SK-N-MC (cell line): ENCODE measurements around the gene ZSCAN16.
A peak's percentile ranks its signal among the peaks of the same experiment; 100 is the strongest.

ENCODE experiments used
- DNase-seq: peaks from one replicate; pipeline ENCODE4 v3.0.0-alpha.2; 2011; ENCODE audit warnings: low read depth, low spot score
- H3K27ac ChIP-seq: fragments of 200-600 bp; sonication (generic); 2 replicates; pipeline ENCODE4 v1.5.1; 2016; ENCODE audit warnings: mixed run types
- H3K36me3 ChIP-seq: fragments of 200-600 bp; sonication (generic); 2 replicates; pipeline ENCODE4 v1.6.1; 2017; ENCODE audit warnings: antibody characterized with exemption, low read length, mixed read lengths; ENCODE audit not compliant: insufficient read depth
- H3K4me3 ChIP-seq: fragments of 200-600 bp; sonication (generic); 2 replicates; pipeline ENCODE4 v1.5.1; 2016
- H3K9ac ChIP-seq: fragments of 200-600 bp; sonication (generic); 2 replicates; pipeline ENCODE4 v1.8.0; 2017; ENCODE audit warnings: mixed run types, mixed read lengths; ENCODE audit not compliant: insufficient read length
- H3K9me3 ChIP-seq: fragments of 200-600 bp; sonication (generic); 2 replicates; pipeline ENCODE4 v1.6.1; 2017; ENCODE audit warnings: low read depth, mild to moderate bottlenecking, antibody characterized with exemption, low read length, moderate library complexity, mixed read lengths
- EZH2 ChIP-seq: fragments of 200-600 bp; sonication (generic); IDR thresholded peaks from one replicate; pipeline ENCODE4 v1.6.1; 2017; ENCODE audit warnings: antibody characterized with exemption
- FOXP2 ChIP-seq: optimal IDR thresholded peaks from 2 replicates; pipeline ENCODE3; 2011; ENCODE audit warnings: mild to moderate bottlenecking, moderate library complexity; ENCODE audit not compliant: insufficient read depth; ENCODE audit errors: extremely low read length, control extremely low read depth
- POLR2AphosphoS5 ChIP-seq: IDR thresholded peaks from 2 replicates; pipeline ENCODE4 v1.6.1; 2012; ENCODE audit warnings: mild to moderate bottlenecking, low read depth, low read length, borderline replicate concordance

ZSCAN16 gene

GRCh38 chr6:28124971-28125353 is 553 bp downstream of the ZSCAN16 start:
- Histone ChIP-seq H3K4me3 (peak overlapping the region; percentile 90), H3K9ac (peak overlapping the region; percentile 68), H3K36me3 (peaks cover 53% of the 10 kb centered on the region), H3K9me3 (no peaks in the 10 kb centered on the region), H3K27ac (no peak overlapping the region)
- TF ChIP-seq EZH2 (no peak), POLR2AphosphoS5 (no peak), FOXP2 (no peak)
- DNase-seq: no peak

GRCh38 chr6:28125401-28125800 is 992 bp downstream of the ZSCAN16 start:
- peak overlapping the region; percentile 90 for H3K4me3 ChIP-seq
- peaks cover 53% of the 10 kb centered on the region for H3K36me3 ChIP-seq
- no peak overlapping the region for H3K27ac ChIP-seq
- TF ChIP-seq POLR2AphosphoS5 (no peak), FOXP2 (no peak), EZH2 (no peak)
- no peaks in the 10 kb centered on the region for H3K9me3 ChIP-seq
- no peak for DNase-seq
- H3K9ac ChIP-seq: peak overlapping the region; percentile 68

- H3K4me3 ChIP-seq: no peak overlapping the region
- no peak overlapping the region for H3K9ac ChIP-seq
- no peak overlapping the region for H3K27ac ChIP-seq
- TF ChIP-seq EZH2 (no peak), POLR2AphosphoS5 (no peak), FOXP2 (no peak)
- H3K36me3 ChIP-seq: peaks cover 39% of the 10 kb centered on the region
- no peaks in the 10 kb centered on the region for H3K9me3 ChIP-seq
- no peak for DNase-seq
Measured at GRCh38 chr6:28134015-28134414, 9.6 kb downstream of the ZSCAN16 start.

- no peaks in the 10 kb centered on the region for H3K9me3 ChIP-seq
- no peak overlapping the region for H3K4me3 ChIP-seq
- H3K9ac ChIP-seq: no peak overlapping the region
- H3K27ac ChIP-seq: no peak overlapping the region
- no peak for TF ChIP-seq FOXP2
- no peak for TF ChIP-seq POLR2AphosphoS5
- TF ChIP-seq EZH2: no peak
- DNase-seq: no peak
- peaks cover 32% of the 10 kb centered on the region for H3K36me3 ChIP-seq
Measured at GRCh38 chr6:28134716-28135115, 10.3 kb downstream of the ZSCAN16 start.

- H3K27ac ChIP-seq: no peak overlapping the region
- H3K9ac ChIP-seq: peak overlapping the region; percentile 93
- no peak for DNase-seq
- no peaks in the 10 kb centered on the region for H3K9me3 ChIP-seq
- peaks cover 25% of the 10 kb centered on the region for H3K36me3 ChIP-seq
- TF ChIP-seq POLR2AphosphoS5: no peak
- TF ChIP-seq EZH2: no peak
- TF ChIP-seq FOXP2: no peak
- H3K4me3 ChIP-seq: peak overlapping the region; percentile 88
Measured at GRCh38 chr6:28135393-28135792, 11.0 kb downstream of the ZSCAN16 start.

- peak; percentile 75 for DNase-seq
- H3K9ac ChIP-seq: peak overlapping the region; percentile 93
- peak overlapping the region; percentile 88 for H3K4me3 ChIP-seq
- H3K36me3 ChIP-seq: peaks cover 17% of the 10 kb centered on the region
- peak overlapping the region; percentile 82 for H3K27ac ChIP-seq
- TF ChIP-seq EZH2 (no peak), FOXP2 (peak; percentile 6), POLR2AphosphoS5 (peak; percentile 91)
- no peaks in the 10 kb centered on the region for H3K9me3 ChIP-seq
Measured at GRCh38 chr6:28136585-28137504, 12.4 kb downstream of the ZSCAN16 start.

- H3K9me3 ChIP-seq: no peaks in the 10 kb centered on the region
- no peak for TF ChIP-seq FOXP2
- TF ChIP-seq POLR2AphosphoS5: no peak
- no peak for TF ChIP-seq EZH2
- peaks cover 14% of the 10 kb centered on the region for H3K36me3 ChIP-seq
- peak overlapping the region; percentile 88 for H3K4me3 ChIP-seq
- no peak for DNase-seq
- H3K9ac ChIP-seq: peak overlapping the region; percentile 93
- peak overlapping the region; percentile 82 for H3K27ac ChIP-seq
Measured at GRCh38 chr6:28137505-28137981, 13.1 kb downstream of the ZSCAN16 start.

- Histone ChIP-seq H3K9ac (no peak overlapping the region), H3K4me3 (no peak overlapping the region), H3K27ac (no peak overlapping the region), H3K36me3 (peaks cover 10% of the 10 kb centered on the region), H3K9me3 (no peaks in the 10 kb centered on the region)
- TF ChIP-seq EZH2 (no peak), POLR2AphosphoS5 (no peak)
- no peak for DNase-seq
Measured at GRCh38 chr6:28139860-28140543, 15.6 kb downstream of the ZSCAN16 start.
